SK-N-DZ (cell line): ENCODE measurements around the gene DNAJB4.
"Not testable (repeated sequence)": the region's sequence is repeated elsewhere in the genome, so short reads cannot be mapped to it uniquely, and the experiment has no call there.

Experiments used
- DNase-seq: peaks from one replicate; pipeline ENCODE4 v3.0.0-alpha.2; 2015; ENCODE audit warnings: low spot score
- small RNA-seq, 2 experiments: library from RNA; depleted of rRNA; stranded (forward); fragments of <200 nt; gene quantifications; one replicate each; pipeline ENCODE3, GENCODE V24; 2014

The DNAJB4 gene

GRCh38 chr1:78061825-78062523, 57.2 kb downstream of the DNAJB4 start:
- DNase-seq = no peak

GRCh38 chr1:78064886-78065285, 60.1 kb downstream of the DNAJB4 start:
- DNase-seq = not testable (repeated sequence)

Small RNA genes within 50 kb of the gene (small RNA-seq; reads per million reads assigned to genes)
- gene AC103591.3 = 0.16 to 0.98 reads per million in 2 experiments
